HepG2 (cell line): Measurements from ENCODE around the gene CACNG4. TPM values are rescaled to one million over a fixed set of nuclear protein-coding genes. Genes with fewer than 3 reads are reported as not detected.
A peak's percentile ranks its signal among the peaks of the same experiment; 100 is the strongest.

Source experiments
- ATAC-seq: fragments of 200-7000 bp; cut with Tn5 transposase; 3 replicates; pipeline ENCODE4 v1.9.1; 2020; ENCODE audit warnings: mild to moderate bottlenecking, moderate library complexity
- BruUV-seq: library from RNA; stranded (reverse); fragments of 400-500 nt; replicated peaks from 2 replicates; lab custom pipeline; 2021; lab: Mats Ljungman, UMichigan
- CTCF ChIA-PET: fragments of 300-600 bp; formaldehyde crosslinking; extraction: SDS; loops from one replicate; lab custom pipeline; 2021; ENCODE audit warnings: low total read pairs, inconsistent platforms, low intra/inter-chr PET ratio; lab: Yijun Ruan, JAX
- POLR2A ChIA-PET: fragments of 350-600 bp; sonication (Branson Sonifier 250); formaldehyde crosslinking; loops from one replicate; lab custom pipeline; 2020; ENCODE audit warnings: antibody characterized with exemption, inconsistent platforms; lab: Yijun Ruan, JAX
- DNase-seq: peaks from one replicate; pipeline ENCODE4 v3.0.0-alpha.2; 2015; ENCODE audit warnings: low spot score
- FAIRE-seq: peaks from 3 replicates; lab custom pipeline; 2011; peaks lifted over from hg19 to GRCh38; lab: Jason Lieb, UNC
- H2AFZ ChIP-seq: one replicate; pipeline ENCODE4 v1.6.1; 2011; ENCODE audit warnings: low read length, inconsistent platforms
- H3K27ac ChIP-seq: fragments of 300-600 bp; 3 replicates; pipeline ENCODE4 v1.8.0; 2011; ENCODE audit warnings: mixed run types, mild to moderate bottlenecking, mixed read lengths, low read length, inconsistent platforms; ENCODE audit not compliant: insufficient read depth; ENCODE audit errors: extremely low read length
- H3K27me3 ChIP-seq, 2 experiments: fragments of 200-600 bp in 1 of 2; 2 replicates in 1 of 2; 3 replicates in 1 of 2; pipeline versions ENCODE4 v1.6.0 to v1.8.0; 2011; ENCODE audit warnings: low read length in 2 of 2, mild to moderate bottlenecking in 2 of 2, moderate library complexity in 2 of 2, inconsistent platforms in 1 of 2; ENCODE audit not compliant: insufficient read depth in 2 of 2, control insufficient read depth in 1 of 2
- H3K36me3 ChIP-seq, 2 experiments: fragments of 200-600 bp in 1 of 2; replicated peaks in 1 of 2; 2 replicates in 1 of 2; 3 replicates in 1 of 2; pipeline versions ENCODE4 v1.5.1 to v1.8.0; 2011; ENCODE audit warnings: low read length in 2 of 2, inconsistent platforms in 1 of 2; ENCODE audit not compliant: insufficient read depth in 2 of 2, control insufficient read depth in 1 of 2
- H3K4me1 ChIP-seq: 2 replicates; pipeline ENCODE4 v1.5.1; 2012; ENCODE audit warnings: low read length, inconsistent platforms; ENCODE audit not compliant: insufficient read depth
- H3K4me2 ChIP-seq: 2 replicates; pipeline ENCODE4 v1.6.0; 2011; ENCODE audit warnings: low read depth, low read length, inconsistent platforms
- H3K4me3 ChIP-seq, 3 experiments: fragments of 200-600 bp in 1 of 3; sonication (generic), shearing (Covaris generic) in 1 of 3; replicated peaks in 1 of 3; 2 replicates each; pipeline ENCODE4 v1.5.1; 2011 to 2016; ENCODE audit warnings: low read length in 3 of 3, inconsistent platforms in 2 of 3, low read depth in 2 of 3, mild to moderate bottlenecking in 2 of 3, control low read depth in 1 of 3, mixed read lengths in 1 of 3; ENCODE audit not compliant: insufficient read depth in 1 of 3
- H3K79me2 ChIP-seq: one replicate; pipeline ENCODE4 v1.6.1; 2011; ENCODE audit warnings: low read length, inconsistent platforms; ENCODE audit not compliant: insufficient read depth
- H3K9ac ChIP-seq: 2 replicates; pipeline ENCODE4 v1.6.0; 2011; ENCODE audit warnings: mild to moderate bottlenecking, low read depth, low read length, inconsistent platforms; ENCODE audit not compliant: insufficient read depth
- H3K9me3 ChIP-seq: 2 replicates; pipeline ENCODE4 v1.5.1; 2012; ENCODE audit warnings: mild to moderate bottlenecking, low read length
- H4K20me1 ChIP-seq: 2 replicates; pipeline ENCODE4 v1.6.0; 2011; ENCODE audit warnings: inconsistent platforms, mild to moderate bottlenecking, low read length, moderate library complexity; ENCODE audit not compliant: insufficient read depth
- ARNTL ChIP-seq: sonication (generic); formaldehyde crosslinking; IDR thresholded peaks from 2 replicates; pipeline ENCODE4 v1.4.0; 2020; ENCODE audit warnings: mild to moderate bottlenecking, missing genetic modification reagents
- ATF7 ChIP-seq, 2 experiments: fragments of 450-650 bp in 1 of 2; sonication (generic) in 1 of 2; formaldehyde crosslinking in 1 of 2; IDR thresholded peaks; 2 replicates each; pipeline versions ENCODE4 v1.4.0 to v1.6.1; 2016 to 2020; ENCODE audit warnings: antibody characterized with exemption in 1 of 2, mild to moderate bottlenecking in 1 of 2, missing genetic modification reagents in 1 of 2
- CREB1 ChIP-seq, 2 experiments: fragments of 450-650 bp in 1 of 2; IDR thresholded peaks; 2 replicates each; pipeline ENCODE4 v1.6.1; 2016 to 2017; ENCODE audit warnings: control low read depth in 1 of 2, mild to moderate bottlenecking in 1 of 2, missing compliant biosample characterization in 1 of 2, missing genetic modification characterization in 1 of 2
- HHEX ChIP-seq: IDR thresholded peaks from 2 replicates; pipeline ENCODE4 v1.6.1; 2016; ENCODE audit warnings: control low read depth
- KLF16 ChIP-seq, 2 experiments: sonication (generic) in 1 of 2; formaldehyde crosslinking in 1 of 2; IDR thresholded peaks; 2 replicates each; pipeline versions ENCODE4 v1.6.1 to v1.8.0; 2016 to 2023; ENCODE audit warnings: missing genetic modification reagents in 2 of 2, missing compliant biosample characterization in 1 of 2
- SIX1 ChIP-seq: sonication (generic); formaldehyde crosslinking; IDR thresholded peaks from 2 replicates; pipeline ENCODE4 v1.4.0; 2020; ENCODE audit warnings: missing genetic modification reagents, borderline replicate concordance
- SOX13 ChIP-seq, 3 experiments: fragments of 450-650 bp in 1 of 3; sonication (generic) in 1 of 3; formaldehyde crosslinking in 1 of 3; IDR thresholded peaks in 2 of 3; conservative IDR thresholded peaks in 1 of 3; 2 replicates each; pipeline versions ENCODE4 v1.5.0 to v1.6.1; 2016 to 2020; ENCODE audit warnings: antibody characterized with exemption in 1 of 3, mild to moderate bottlenecking in 1 of 3, missing compliant biosample characterization in 1 of 3, missing genetic modification reagents in 1 of 3, moderate library complexity in 1 of 3
- TRIM24 ChIP-seq: sonication (generic); formaldehyde crosslinking; IDR thresholded peaks from 2 replicates; pipeline ENCODE4 v1.8.0; 2022; ENCODE audit warnings: mild to moderate bottlenecking, missing genetic modification reagents
- ZSCAN29 ChIP-seq: sonication (generic); formaldehyde crosslinking; conservative IDR thresholded peaks from 2 replicates; pipeline ENCODE4 v1.4.0; 2020; ENCODE audit warnings: mild to moderate bottlenecking, missing genetic modification reagents
- WGBS: methylation state at CpG from one replicate; pipeline ENCODE4 v1.1.6; 2017; ENCODE audit warnings: low lambda C conversion rate; 5-methylcytosine and 5-hydroxymethylcytosine counted together
- in situ Hi-C: cut with HindIII; loops from 2 replicates; pipeline ENCODE4 v1.10.0; 2017; ENCODE audit warnings: low pct_unique_long_range_greater_than_20kb; ENCODE audit not compliant: extremely low pct_ligation_motif_present
- intact Hi-C: fragments of 100-400 bp; cut with micrococcal nuclease; formaldehyde crosslinking; loops from one replicate; pipeline ENCODE4 v1.10.0; 2022; ENCODE audit not compliant: unreplicated experiment
- polyA plus RNA-seq, 8 experiments: library from polyadenylated mRNA; depleted of rRNA in 3 of 8; stranded (reverse) in 7 of 8; unstranded in 1 of 8; fragments of >200 nt; fragmentation: Illumina TruSeq in 4 of 8; extraction: Trizol in 4 of 8; gene quantifications; 2 replicates each; pipeline versions ENCODE4 v1.2.1 to v1.2.3, GENCODE V29; 2011 to 2016; ENCODE audit warnings: low read depth in 4 of 8, missing spikeins in 1 of 8, mixed read lengths in 1 of 8; ENCODE audit not compliant: insufficient read depth in 1 of 8
- total RNA-seq, 5 experiments: library from RNA; depleted of rRNA; stranded (reverse); fragments of >200 nt; fragmentation: Illumina TruSeq; extraction: Trizol; gene quantifications; 2 replicates each; pipeline ENCODE4 v1.2.3, GENCODE V29; 2016; ENCODE audit warnings: low read depth in 1 of 5

The CACNG4 gene
- total and polyA plus RNA-seq, 2 of the 13 experiments (the other 11 are each of a cell fraction or from before 2014, with no cell fraction given), result 0.09 TPM

GRCh38 chr17:67030641-67031040, 66.1 kb downstream of the CACNG4 start (continued):
- TF ChIP-seq TRIM24 (CRISPR knock-in tag) (no peak), SOX13 (IDR thresholded peaks at IDR 0.05) (no peak), SOX13 (CRISPR knock-in tag; conservative IDR thresholded peaks at IDR 0.05 in 1 of 2, IDR thresholded peaks at IDR 0.05 in 1 of 2) (no peak)

GRCh38 chr17:67032382-67032781, 67.9 kb downstream of the CACNG4 start:
- no peak overlapping the region for H3K9ac ChIP-seq
- no peak overlapping the region for H3K27ac ChIP-seq
- 53% methylated on average over 14 of the region's 14 CpGs for WGBS
- TF ChIP-seq ARNTL, result no peak
- no peak for TF ChIP-seq HHEX
- TF ChIP-seq ZSCAN29 (CRISPR knock-in tag), result no peak
- TF ChIP-seq KLF16 (CRISPR knock-in tag; IDR thresholded peaks at IDR 0.05), result no peak
- TF ChIP-seq ATF7 (IDR thresholded peaks at IDR 0.05), result peak; percentile 96
- no peak for TF ChIP-seq ATF7 (CRISPR knock-in tag; IDR thresholded peaks at IDR 0.05)
- TF ChIP-seq CREB1 (IDR thresholded peaks at IDR 0.05), result peak; percentile 68
- TF ChIP-seq CREB1 (CRISPR knock-in tag; IDR thresholded peaks at IDR 0.05), result no peak
- TF ChIP-seq SIX1 (CRISPR knock-in tag), result no peak
- TF ChIP-seq, all 625 proteins: peak for 2
- intact Hi-C loops, result no loop called here
- peaks cover 10 to 39% of the 10 kb centered on the region in 2 experiments; a peak in 3 of 5 replicates for H3K27me3 ChIP-seq
- in situ Hi-C loops, result no loop called here
- no peak overlapping the region for H3K4me2 ChIP-seq
- DNase-seq (no peak), ATAC-seq (no peak), FAIRE-seq (no peak)
- POLR2A ChIA-PET, result no interaction called here
- no peaks in the 10 kb centered on the region for H3K9me3 ChIP-seq
- H3K36me3 ChIP-seq, result no peaks in the 10 kb centered on the region
- no peak overlapping the region for H2AFZ ChIP-seq
- H3K4me1 ChIP-seq, result no peaks in the 10 kb centered on the region
- BruUV-seq, result no TSS peak
- H3K4me3 ChIP-seq, result no peak overlapping the region
- H3K79me2 ChIP-seq, result no peaks in the 10 kb centered on the region
- CTCF ChIA-PET, result no interaction called here
- H4K20me1 ChIP-seq, result no peaks in the 10 kb centered on the region
